SJCRH30 (cell line): ENCODE measurements around the gene MORC4. TPM values are rescaled to one million over a fixed set of nuclear protein-coding genes. Genes with fewer than 3 reads are reported as not detected.

Source experiments
- DNase-seq, 2 experiments: peaks; one replicate each; pipeline ENCODE4 v3.0.0-alpha.2; 2015 to 2020
- H3K27ac ChIP-seq: fragments of 250-450 bp; sonication (Bioruptor Pico); 2 replicates; pipeline ENCODE4 v1.5.1; 2020; ENCODE audit warnings: mild to moderate bottlenecking, moderate library complexity
- H3K27me3 ChIP-seq: fragments of 250-450 bp; sonication (Bioruptor Pico); 2 replicates; pipeline ENCODE4 v1.5.1; 2020; ENCODE audit warnings: mild to moderate bottlenecking, moderate library complexity
- H3K36me3 ChIP-seq: fragments of 250-450 bp; sonication (Bioruptor Pico); 2 replicates; pipeline ENCODE4 v1.5.1; 2020; ENCODE audit warnings: mild to moderate bottlenecking, moderate library complexity
- H3K4me1 ChIP-seq: fragments of 250-450 bp; sonication (Bioruptor Pico); 2 replicates; pipeline ENCODE4 v1.5.1; 2020; ENCODE audit warnings: mild to moderate bottlenecking, moderate library complexity
- H3K4me3 ChIP-seq: fragments of 250-450 bp; sonication (Bioruptor Pico); 2 replicates; pipeline ENCODE4 v1.5.1; 2020; ENCODE audit warnings: mild to moderate bottlenecking, moderate library complexity
- H3K9me3 ChIP-seq: fragments of 250-450 bp; sonication (Bioruptor Pico); replicated peaks from 2 replicates; pipeline ENCODE4 v1.5.1; 2020; ENCODE audit warnings: mild to moderate bottlenecking, moderate library complexity
- total RNA-seq: library from RNA; depleted of rRNA; stranded (reverse); fragments of >200 nt; shearing (Covaris generic); gene quantifications from 2 replicates; pipeline ENCODE4 v1.2.3, GENCODE V29; 2014; rRNA removed

The MORC4 gene
- 19.2 and 22.9 TPM in 2 replicates for total RNA-seq

GRCh38 chrX:107000013-107000515 lies at the start of gene MORC4:
TSS of gene MORC4 (minus strand) at chrX:107000212. CDS start at chrX:106999969, 243 bp downstream.
- peak within 1 kb of the TSS; percentile 58 for H3K27ac ChIP-seq
- H3K4me3 ChIP-seq, result peak within 1 kb of the TSS; percentile 70
- H3K4me1 ChIP-seq, result peaks cover 8% of the 10 kb centered on the region
- DNase-seq, result peak; percentile 87 to 90
- no peaks in the 10 kb centered on the region for H3K9me3 ChIP-seq
- no peaks in the 10 kb centered on the region; the same call in 1 of the 2 replicates for H3K36me3 ChIP-seq
- no peaks in the 10 kb centered on the region for H3K27me3 ChIP-seq

- Histone ChIP-seq H3K36me3 (no peaks in the 10 kb centered on the region), H3K9me3 (no peaks in the 10 kb centered on the region), H3K27me3 (no peaks in the 10 kb centered on the region), H3K4me1 (no peaks in the 10 kb centered on the region), H3K4me3 (no peak overlapping the region), H3K27ac (no peak overlapping the region)
- no peak for DNase-seq
Measured at GRCh38 chrX:107047622-107048021, 47.6 kb upstream of the MORC4 start.

GRCh38 chrX:107029752-107030151 lies 29.7 kb upstream of the MORC4 start:
- Histone ChIP-seq H3K4me3 (no peak overlapping the region), H3K4me1 (no peaks in the 10 kb centered on the region), H3K27me3 (no peaks in the 10 kb centered on the region), H3K27ac (no peak overlapping the region), H3K36me3 (no peaks in the 10 kb centered on the region), H3K9me3 (no peaks in the 10 kb centered on the region)
- no peak for DNase-seq

- Histone ChIP-seq H3K4me3 (no peak overlapping the region), H3K27me3 (no peaks in the 10 kb centered on the region), H3K36me3 (no peaks in the 10 kb centered on the region), H3K27ac (no peak overlapping the region), H3K4me1 (no peaks in the 10 kb centered on the region), H3K9me3 (no peaks in the 10 kb centered on the region)
- DNase-seq, result peak in 1 of 2 experiments; percentile 26
Measured at GRCh38 chrX:107025545-107025944, 25.5 kb upstream of the MORC4 start.

- no peaks in the 10 kb centered on the region for H3K27me3 ChIP-seq
- H3K4me1 ChIP-seq, result no peaks in the 10 kb centered on the region
- no peaks in the 10 kb centered on the region for H3K36me3 ChIP-seq
- H3K4me3 ChIP-seq, result no peak overlapping the region
- no peaks in the 10 kb centered on the region for H3K9me3 ChIP-seq
- no peak overlapping the region for H3K27ac ChIP-seq
- DNase-seq, result no peak
Measured at GRCh38 chrX:107014936-107015335, 14.9 kb upstream of the MORC4 start.

GRCh38 chrX:107008034-107008433 lies 8.0 kb upstream of the MORC4 start:
- DNase-seq, result no peak
- H3K27me3 ChIP-seq, result no peaks in the 10 kb centered on the region
- no peaks in the 10 kb centered on the region for H3K36me3 ChIP-seq
- H3K4me1 ChIP-seq, result no peaks in the 10 kb centered on the region
- H3K27ac ChIP-seq, result no peak overlapping the region
- no peak overlapping the region for H3K4me3 ChIP-seq
- H3K9me3 ChIP-seq, result no peaks in the 10 kb centered on the region

- peak; percentile 53 to 68 for DNase-seq
- Histone ChIP-seq H3K36me3 (no peaks in the 10 kb centered on the region; the same call in 1 of the 2 replicates), H3K4me1 (peaks cover 8% of the 10 kb centered on the region), H3K27me3 (no peaks in the 10 kb centered on the region), H3K27ac (peak overlapping the region; percentile 58), H3K9me3 (no peaks in the 10 kb centered on the region), H3K4me3 (peak overlapping the region; percentile 70)
Measured at GRCh38 chrX:106999002-106999975, 723 bp downstream of the MORC4 start.

GRCh38 chrX:106997611-106998010 lies 2.4 kb downstream of the MORC4 start:
- Histone ChIP-seq H3K36me3 (peaks cover 2% of the 10 kb centered on the region; the same call in 1 of the 2 replicates), H3K27me3 (no peaks in the 10 kb centered on the region), H3K9me3 (no peaks in the 10 kb centered on the region), H3K4me3 (peak overlapping the region; percentile 70; the same call in 1 of the 2 replicates), H3K27ac (peak overlapping the region; percentile 68), H3K4me1 (peaks cover 8% of the 10 kb centered on the region)
- peak; percentile 32 to 71 for DNase-seq

GRCh38 chrX:106995678-106996077 lies 4.3 kb downstream of the MORC4 start:
- H3K4me1 ChIP-seq, result peaks cover 4% of the 10 kb centered on the region
- H3K36me3 ChIP-seq, result peaks cover 2% of the 10 kb centered on the region; the same call in 1 of the 2 replicates
- H3K4me3 ChIP-seq, result no peak overlapping the region
- no peaks in the 10 kb centered on the region for H3K27me3 ChIP-seq
- no peak for DNase-seq
- H3K27ac ChIP-seq, result no peak overlapping the region
- no peaks in the 10 kb centered on the region for H3K9me3 ChIP-seq

- DNase-seq, result no peak
Measured at GRCh38 chrX:106987488-106987887, 12.5 kb downstream of the MORC4 start.

GRCh38 chrX:106980952-106981626 lies 18.9 kb downstream of the MORC4 start:
- no peaks in the 10 kb centered on the region for H3K4me1 ChIP-seq
- H3K36me3 ChIP-seq, result no peaks in the 10 kb centered on the region
- no peak overlapping the region for H3K4me3 ChIP-seq
- no peaks in the 10 kb centered on the region for H3K27me3 ChIP-seq
- H3K9me3 ChIP-seq, result no peaks in the 10 kb centered on the region
- no peak overlapping the region for H3K27ac ChIP-seq
- DNase-seq, result no peak

More at GRCh38 chrX:106987488-106987887, 12.5 kb downstream of the MORC4 start:
- H3K4me1 ChIP-seq, result no peaks in the 10 kb centered on the region
- H3K36me3 ChIP-seq, result no peaks in the 10 kb centered on the region
- H3K4me3 ChIP-seq, result no peak overlapping the region
- no peaks in the 10 kb centered on the region for H3K27me3 ChIP-seq
- no peak overlapping the region for H3K27ac ChIP-seq
- H3K9me3 ChIP-seq, result no peaks in the 10 kb centered on the region

- H3K4me1 ChIP-seq, result no peaks in the 10 kb centered on the region
Measured at GRCh38 chrX:106976416-106976815, 23.6 kb downstream of the MORC4 start.

GRCh38 chrX:106973433-106974149 lies 26.4 kb downstream of the MORC4 start:
- no peaks in the 10 kb centered on the region for H3K4me1 ChIP-seq
- no peak overlapping the region for H3K27ac ChIP-seq
- H3K9me3 ChIP-seq, result no peaks in the 10 kb centered on the region
- H3K4me3 ChIP-seq, result no peak overlapping the region
- no peaks in the 10 kb centered on the region for H3K36me3 ChIP-seq
- no peak for DNase-seq
- no peaks in the 10 kb centered on the region for H3K27me3 ChIP-seq

More at GRCh38 chrX:106976416-106976815, 23.6 kb downstream of the MORC4 start:
- Histone ChIP-seq H3K36me3 (no peaks in the 10 kb centered on the region), H3K9me3 (no peaks in the 10 kb centered on the region), H3K4me3 (no peak overlapping the region), H3K27me3 (no peaks in the 10 kb centered on the region), H3K27ac (no peak overlapping the region)
- no peak for DNase-seq

GRCh38 chrX:106972896-106973295 lies 27.1 kb downstream of the MORC4 start:
- Histone ChIP-seq H3K4me1 (no peaks in the 10 kb centered on the region), H3K27me3 (no peaks in the 10 kb centered on the region), H3K27ac (no peak overlapping the region), H3K9me3 (no peaks in the 10 kb centered on the region), H3K4me3 (no peak overlapping the region), H3K36me3 (no peaks in the 10 kb centered on the region)
- no peak for DNase-seq
